GM23338 (cell line): Measurements from ENCODE around the gene SUGCT. TPM values are rescaled to one million over a fixed set of nuclear protein-coding genes. Genes with fewer than 3 reads are reported as not detected.

ENCODE experiments used
- ATAC-seq: fragments of 200-7000 bp; cut with Tn5 transposase; 3 replicates; pipeline ENCODE4 v1.9.1; 2020
- DNase-seq: peaks from one replicate; pipeline ENCODE4 v3.0.0-alpha.2; 2015; ENCODE audit warnings: low spot score
- H2AFZ ChIP-seq: fragments of 200-600 bp; sonication (generic); 2 replicates; pipeline ENCODE4 v1.8.0; 2016; ENCODE audit warnings: antibody characterized with exemption, mild to moderate bottlenecking, moderate library complexity
- H3F3A ChIP-seq: fragments of 200-600 bp; sonication (generic); replicated peaks from 2 replicates; pipeline ENCODE4 v1.8.0; 2017; ENCODE audit warnings: antibody characterized with exemption, mixed run types, low read depth
- H3K27ac ChIP-seq: fragments of 200-600 bp; sonication (generic); 2 replicates; pipeline ENCODE4 v1.6.1; 2016; ENCODE audit warnings: low read depth
- H3K27me3 ChIP-seq: fragments of 200-600 bp; sonication (generic); 2 replicates; pipeline ENCODE4 v1.8.0; 2016; ENCODE audit warnings: mild to moderate bottlenecking, mixed run types, moderate library complexity; ENCODE audit not compliant: insufficient read depth
- H3K36me3 ChIP-seq: fragments of 200-600 bp; sonication (generic); 2 replicates; pipeline ENCODE4 v1.8.0; 2016; ENCODE audit warnings: mild to moderate bottlenecking; ENCODE audit not compliant: insufficient read depth
- H3K4me1 ChIP-seq: fragments of 200-600 bp; sonication (generic); 2 replicates; pipeline ENCODE4 v1.8.0; 2016; ENCODE audit warnings: mild to moderate bottlenecking, moderate library complexity; ENCODE audit not compliant: insufficient read depth
- H3K4me2 ChIP-seq: fragments of 200-600 bp; sonication (generic); 2 replicates; pipeline ENCODE4 v1.7.1; 2017; ENCODE audit warnings: mixed run types
- H3K4me3 ChIP-seq: fragments of 200-600 bp; sonication (generic); 2 replicates; pipeline ENCODE4 v1.6.1; 2016; ENCODE audit warnings: mixed run types
- H3K79me2 ChIP-seq: fragments of 200-600 bp; sonication (generic); replicated peaks from 2 replicates; pipeline ENCODE4 v1.8.0; 2017; ENCODE audit warnings: mild to moderate bottlenecking; ENCODE audit not compliant: insufficient read depth
- H3K9me2 ChIP-seq: fragments of 200-600 bp; sonication (generic); 2 replicates; pipeline ENCODE4 v1.8.0; 2017; ENCODE audit not compliant: insufficient read depth
- H4K20me1 ChIP-seq: fragments of 200-600 bp; sonication (generic); replicated peaks from 2 replicates; pipeline ENCODE4 v1.8.0; 2017; ENCODE audit warnings: mild to moderate bottlenecking; ENCODE audit not compliant: insufficient read depth
- H3K27ac Mint-ChIP-seq: 2 replicates; pipeline ENCODE4 v1.8.0; 2020; ENCODE audit warnings: inconsistent platforms, mild to moderate bottlenecking, moderate library complexity, mixed read lengths
- H3K27me3 Mint-ChIP-seq: 3 replicates; pipeline ENCODE4 v1.8.0; 2022; ENCODE audit warnings: low read depth, mild to moderate bottlenecking, moderate library complexity, mixed read lengths, inconsistent platforms; ENCODE audit not compliant: insufficient read depth, poor library complexity
- H3K36me3 Mint-ChIP-seq: 3 replicates; pipeline ENCODE4 v1.8.0; 2021; ENCODE audit warnings: low read depth, mild to moderate bottlenecking, inconsistent platforms, moderate library complexity, mixed read lengths
- H3K4me1 Mint-ChIP-seq: 3 replicates; pipeline ENCODE4 v1.8.0; 2020; ENCODE audit warnings: mild to moderate bottlenecking, inconsistent platforms, mixed read lengths
- H3K4me3 Mint-ChIP-seq: 3 replicates; pipeline ENCODE4 v1.8.0; 2021; ENCODE audit warnings: moderate library complexity, mild to moderate bottlenecking, inconsistent platforms, mixed read lengths
- H3K9me3 Mint-ChIP-seq: 3 replicates; pipeline ENCODE4 v1.8.0; 2020; ENCODE audit warnings: moderate library complexity, mild to moderate bottlenecking, inconsistent platforms, mixed read lengths
- CTCF ChIP-seq, 2 experiments: fragments of 200-600 bp in 1 of 2; sonication (generic) in 1 of 2; conservative IDR thresholded peaks; 2 replicates each; pipeline versions ENCODE4 v1.5.1 to v1.6.1; 2016 to 2017; ENCODE audit warnings: antibody characterized with exemption in 2 of 2, low read depth in 2 of 2, mild to moderate bottlenecking in 2 of 2, moderate library complexity in 1 of 2
- ETS1 ChIP-seq: IDR thresholded peaks from 2 replicates; pipeline ENCODE4 v1.6.1; 2016; ENCODE audit warnings: antibody characterized with exemption
- EZH2 ChIP-seq: fragments of 200-600 bp; sonication (generic); IDR thresholded peaks from one replicate; pipeline ENCODE4 v1.8.0; 2017; ENCODE audit warnings: antibody characterized with exemption, mild to moderate bottlenecking, low read depth; ENCODE audit not compliant: unreplicated experiment
- JUNB ChIP-seq: IDR thresholded peaks from one replicate; pipeline ENCODE4 v1.6.1; 2016; ENCODE audit warnings: antibody characterized with exemption; ENCODE audit not compliant: unreplicated experiment
- POLR2AphosphoS5 ChIP-seq: IDR thresholded peaks from 2 replicates; pipeline ENCODE4 v1.6.1; 2016; ENCODE audit warnings: antibody characterized with exemption, low read depth
- REST ChIP-seq: IDR thresholded peaks from one replicate; pipeline ENCODE4 v1.6.1; 2018; ENCODE audit warnings: antibody characterized with exemption; ENCODE audit not compliant: unreplicated experiment
- ZNF462 ChIP-seq: fragments of 250-450 bp; sonication (Bioruptor Pico); IDR thresholded peaks from 2 replicates; pipeline ENCODE4 v1.5.0; 2020; ENCODE audit warnings: mild to moderate bottlenecking, moderate library complexity
- polyA plus RNA-seq: library from polyadenylated mRNA; unstranded; fragments of >200 nt; fragmentation: Nextera tagmentation; extraction: Ambion mirVana; gene quantifications from 2 replicates; pipeline ENCODE4 v1.2.1, GENCODE V29; 2016
- total RNA-seq: library from RNA; depleted of rRNA; stranded (reverse); fragments of >200 nt; shearing (Covaris generic); gene quantifications from 2 replicates; pipeline ENCODE4 v1.2.3, GENCODE V29; 2014

Gene SUGCT
- total and polyA plus RNA-seq, 2 experiments from 2014 or later = 4.2 to 5.6 TPM

GRCh38 chr7:40519009-40519408, 384.2 kb downstream of the SUGCT start (continued):
- TF ChIP-seq ETS1 = no peak

- Histone ChIP-seq H3K27me3 (no peaks in the 10 kb centered on the region), H2AFZ (no peak overlapping the region), H3K27ac (no peak overlapping the region), H3K79me2 (no peaks in the 10 kb centered on the region), H4K20me1 (no peaks in the 10 kb centered on the region), H3K4me1 (no peaks in the 10 kb centered on the region), H3K4me2 (no peak overlapping the region), H3K9me2 (no peaks in the 10 kb centered on the region), H3F3A (no peaks in the 10 kb centered on the region), H3K36me3 (no peaks in the 10 kb centered on the region), H3K4me3 (no peak overlapping the region)
- ATAC-seq = no peak
- Mint-ChIP-seq H3K9me3 (no peaks in the 10 kb centered on the region), H3K27me3 (no peaks in the 10 kb centered on the region), H3K4me3 (no peak overlapping the region), H3K27ac (no peak overlapping the region), H3K4me1 (peaks cover 5% of the 10 kb centered on the region; the same call in 2 of the 3 replicates), H3K36me3 (no peaks in the 10 kb centered on the region)
- DNase-seq = no peak
- no peak for TF ChIP-seq REST
- no peak for TF ChIP-seq CTCF (conservative IDR thresholded peaks at IDR 0.05; ENCODE audit: low read depth in 2 of 2)
- TF ChIP-seq JUNB = no peak
- TF ChIP-seq ZNF462 (CRISPR knock-in tag) = no peak
- TF ChIP-seq POLR2AphosphoS5 = no peak
- TF ChIP-seq ETS1 = no peak
- TF ChIP-seq EZH2 = no peak
Measured at GRCh38 chr7:40520986-40521738, 386.4 kb downstream of the SUGCT start.
